GM21786 (cell line): Measurements from ENCODE around the gene NAA11.
"Not testable (repeated sequence)": the region's sequence is repeated elsewhere in the genome, so short reads cannot be mapped to it uniquely, and the experiment has no call there.

ENCODE experiments used
- ATAC-seq: cut with Tn5 transposase; IDR thresholded peaks from one replicate; pipeline ENCODE4 v1.9.1; 2021; ENCODE audit not compliant: unreplicated experiment

The NAA11 gene

GRCh38 chr4:79311279-79311678 is 14.6 kb downstream of the NAA11 start:
- no peak for ATAC-seq

DNA sequence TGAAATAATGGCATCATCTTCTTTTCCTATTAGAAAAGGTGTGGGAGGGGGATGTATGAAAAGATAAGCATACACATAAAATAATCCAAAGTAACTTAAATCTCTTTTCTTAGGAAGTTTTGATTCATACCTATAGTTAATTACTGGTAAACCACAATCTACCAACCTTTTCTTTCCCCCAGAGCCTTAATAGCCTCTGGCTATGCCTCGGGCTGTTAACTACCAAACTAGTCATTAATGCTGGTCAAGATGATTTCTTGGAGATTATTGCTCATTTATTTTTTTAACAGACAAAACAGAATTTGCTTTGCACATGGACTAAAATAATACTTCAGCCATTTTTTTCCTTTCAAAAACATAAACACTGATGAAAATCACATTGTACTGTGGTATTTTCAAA is 16.9 kb downstream of the NAA11 start:
- ATAC-seq: no peak

- no peak for ATAC-seq
Measured at GRCh38 chr4:79308137-79308536, 17.7 kb downstream of the NAA11 start.

- ATAC-seq: no peak
Measured at GRCh38 chr4:79306795-79307194, 19.1 kb downstream of the NAA11 start.

DNA sequence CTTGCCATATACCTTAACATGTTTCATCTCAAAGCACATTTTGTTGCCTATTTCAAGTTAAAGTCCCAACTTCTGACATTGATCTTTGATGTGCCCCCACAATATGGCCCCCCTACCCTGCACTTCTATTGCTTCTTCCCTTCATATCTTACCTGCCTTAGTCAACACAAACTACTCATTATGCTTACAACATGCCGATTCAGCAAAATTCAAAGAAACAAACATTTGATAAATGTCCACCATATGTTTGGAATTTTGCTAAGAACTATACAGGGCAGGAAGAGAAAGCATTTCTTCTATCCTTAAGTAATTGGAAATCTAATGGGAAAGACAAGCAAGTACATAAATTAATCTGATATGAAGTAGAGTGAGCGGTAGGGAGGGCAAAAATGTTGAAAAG is 25.6 kb downstream of the NAA11 start:
- ATAC-seq: no peak

- no peak for ATAC-seq
Measured at GRCh38 chr4:79298484-79298883, 27.4 kb downstream of the NAA11 start.

DNA sequence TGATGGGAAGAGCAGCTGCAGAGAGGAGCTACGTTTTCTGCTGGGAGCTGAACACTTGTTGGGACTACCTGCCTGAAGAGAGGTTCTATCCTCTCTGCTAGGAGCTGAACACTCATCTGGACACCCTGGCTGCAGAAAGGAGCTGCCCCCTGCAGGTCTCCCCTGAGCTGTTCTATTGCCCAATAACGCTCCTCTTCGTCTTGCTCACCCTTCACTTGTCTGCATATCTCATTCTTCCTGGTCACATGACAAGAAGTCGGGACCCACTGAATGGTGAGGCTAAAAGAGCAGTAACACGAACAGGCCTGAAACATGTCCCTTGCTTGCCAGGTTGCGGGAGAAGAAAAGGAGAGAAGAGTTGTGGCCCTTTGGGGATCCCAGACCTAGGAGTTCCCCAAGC is 27.8 kb downstream of the NAA11 start:
- ATAC-seq: no peak

- no peak for ATAC-seq
Measured at GRCh38 chr4:79297479-79297878, 28.4 kb downstream of the NAA11 start.

DNA sequence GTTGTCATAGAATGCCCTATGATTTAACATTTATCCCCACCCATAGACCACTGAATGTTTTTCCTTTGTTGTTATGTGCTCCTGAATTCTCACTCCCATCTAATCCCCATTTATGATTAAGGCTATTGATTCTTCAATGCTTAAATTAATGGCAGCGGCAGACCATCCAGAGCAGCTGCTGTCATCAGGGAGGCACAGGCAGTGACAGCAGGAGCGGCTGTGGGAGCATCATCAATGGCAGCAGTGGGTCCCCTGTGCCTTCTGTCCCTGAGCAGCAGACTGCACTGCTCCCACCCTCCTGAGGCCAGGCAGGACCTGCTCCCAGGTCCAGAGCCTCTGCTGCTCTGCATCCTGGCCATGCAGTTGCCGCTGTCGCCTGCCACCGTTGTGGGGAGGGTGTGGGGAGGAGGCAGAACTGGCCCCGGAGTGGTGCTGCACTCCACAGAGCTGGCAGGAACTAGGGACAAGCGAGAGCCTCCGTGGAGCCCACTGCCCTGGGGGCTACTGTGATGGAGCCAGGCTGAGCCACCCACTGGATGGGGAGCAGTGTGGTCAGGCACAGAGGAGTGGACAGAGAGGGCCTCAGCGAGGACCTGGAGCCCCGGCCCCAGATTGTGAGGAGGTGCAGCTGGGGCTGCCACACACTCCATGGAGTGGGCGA is 29.0 kb downstream of the NAA11 start:
- ATAC-seq: no peak

DNA sequence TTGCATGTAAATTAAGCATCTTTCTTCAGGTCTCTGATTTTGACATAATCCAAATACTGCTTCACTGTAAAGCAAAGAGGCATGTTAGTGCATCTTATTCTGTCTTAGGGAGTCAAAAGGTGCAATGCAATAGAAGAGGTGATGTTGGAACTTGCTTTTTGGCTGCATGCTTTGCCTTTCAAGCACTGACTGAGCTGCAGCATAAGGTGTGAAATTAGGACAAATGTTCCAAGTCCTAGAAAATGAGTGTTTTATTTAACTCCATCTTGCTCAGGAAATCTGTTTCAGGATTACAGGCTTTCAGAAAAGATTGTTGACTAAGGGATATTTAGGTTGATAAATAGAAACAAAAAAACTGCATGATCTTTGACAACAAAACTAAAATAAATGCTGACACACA is 30.8 kb downstream of the NAA11 start:
- ATAC-seq: no peak

- no peak for ATAC-seq
Measured at GRCh38 chr4:79294064-79294463, 31.8 kb downstream of the NAA11 start.

DNA sequence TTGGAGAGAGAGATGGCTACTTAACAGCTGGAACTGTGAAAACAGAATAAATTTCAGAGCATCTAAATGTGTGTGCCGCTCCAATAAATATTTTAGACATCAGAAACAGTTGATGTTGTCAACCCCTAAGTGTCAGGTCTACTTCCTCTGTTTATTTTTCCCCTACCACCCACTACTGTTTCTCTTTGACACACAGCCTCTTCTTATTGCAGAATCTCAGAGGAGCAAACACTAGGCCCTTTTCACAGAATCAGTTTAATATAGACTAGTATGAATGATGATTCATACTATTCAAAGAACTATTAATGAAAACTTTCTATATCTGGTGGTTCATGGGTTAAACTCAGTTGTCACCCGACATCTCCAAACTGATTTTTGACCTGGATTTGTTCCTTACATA is 33.9 kb downstream of the NAA11 start:
- ATAC-seq: no peak

GRCh38 chr4:79290376-79290775 is 35.5 kb downstream of the NAA11 start:
- ATAC-seq: no peak

GRCh38 chr4:79288185-79288584 is 37.7 kb downstream of the NAA11 start:
- ATAC-seq: no peak

DNA sequence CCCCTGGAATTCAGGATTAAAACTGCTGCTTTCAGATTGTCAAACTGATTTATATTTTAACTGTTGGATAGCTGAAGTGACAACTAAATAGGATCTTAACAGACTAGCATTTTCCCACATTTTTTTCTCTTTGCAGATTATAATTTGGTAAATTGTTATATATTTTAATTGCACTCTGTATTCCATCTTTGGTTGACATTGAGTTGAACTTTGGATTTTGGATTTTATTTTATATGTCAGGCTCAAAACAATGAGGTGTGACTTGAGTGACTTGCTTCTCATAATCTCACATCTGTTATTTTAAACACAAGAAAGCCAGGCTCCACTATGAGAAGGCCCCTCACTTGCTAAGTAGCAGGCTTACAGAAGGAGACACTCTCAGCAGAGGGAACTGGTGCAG is 38.1 kb downstream of the NAA11 start:
- no peak for ATAC-seq

GRCh38 chr4:79287076-79287475 is 38.8 kb downstream of the NAA11 start:
- no peak for ATAC-seq

DNA sequence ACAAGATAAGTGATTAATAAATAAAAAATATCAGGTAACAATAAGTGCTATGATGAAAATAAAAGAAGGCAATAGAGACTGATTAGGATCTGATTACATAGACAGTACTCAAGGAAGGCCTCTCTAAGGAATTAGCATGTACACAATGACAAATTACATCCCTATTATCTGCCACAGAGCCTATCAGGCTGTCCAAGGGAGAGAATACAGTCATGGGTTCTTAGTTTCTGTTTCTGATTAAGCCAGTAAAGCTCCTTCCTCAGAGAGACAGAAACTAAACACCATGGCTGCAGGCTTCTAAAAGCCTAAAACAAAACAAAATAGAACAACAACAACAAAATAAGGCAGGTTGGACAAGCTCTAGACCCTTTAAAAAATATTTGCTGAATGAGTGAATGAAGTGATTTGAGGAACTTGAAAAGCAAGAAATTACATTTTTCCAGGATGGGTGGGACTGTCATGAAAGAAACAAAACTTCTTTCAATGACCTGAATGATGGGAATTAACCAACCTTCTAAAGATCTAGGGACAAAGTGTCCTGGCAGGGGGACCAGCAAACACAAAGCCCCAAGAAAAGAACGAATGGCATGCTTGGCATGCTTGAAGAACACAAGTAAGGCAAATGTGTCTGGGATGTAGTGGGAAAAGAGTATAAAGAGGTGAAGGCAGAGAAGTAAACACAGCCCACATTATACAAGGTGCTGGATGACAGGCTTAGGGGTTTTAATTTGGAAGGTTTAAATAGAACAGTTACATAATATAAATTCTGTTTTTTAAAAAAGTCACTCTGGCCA is 44.1 kb downstream of the NAA11 start:
- no peak for ATAC-seq

DNA sequence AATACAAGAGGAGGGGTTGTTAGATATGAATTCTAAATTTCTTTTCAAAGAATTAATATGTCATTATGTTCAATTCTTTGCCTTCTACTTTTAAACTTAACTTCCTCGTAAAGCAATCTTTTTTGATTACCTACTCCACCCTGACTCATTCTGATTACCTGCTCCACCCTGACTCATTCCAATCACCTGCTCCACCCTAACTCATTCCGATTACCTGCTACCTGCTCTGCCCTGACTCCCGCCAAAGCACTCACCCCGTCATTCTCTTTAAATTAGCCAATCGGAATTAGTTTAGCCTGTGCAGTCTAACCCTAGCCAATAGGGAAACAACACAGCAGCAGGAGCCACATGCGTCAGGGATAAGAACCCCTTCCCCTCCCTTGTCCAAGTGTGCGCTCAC is 48.4 kb downstream of the NAA11 start:
- ATAC-seq: not testable (repeated sequence)

DNA sequence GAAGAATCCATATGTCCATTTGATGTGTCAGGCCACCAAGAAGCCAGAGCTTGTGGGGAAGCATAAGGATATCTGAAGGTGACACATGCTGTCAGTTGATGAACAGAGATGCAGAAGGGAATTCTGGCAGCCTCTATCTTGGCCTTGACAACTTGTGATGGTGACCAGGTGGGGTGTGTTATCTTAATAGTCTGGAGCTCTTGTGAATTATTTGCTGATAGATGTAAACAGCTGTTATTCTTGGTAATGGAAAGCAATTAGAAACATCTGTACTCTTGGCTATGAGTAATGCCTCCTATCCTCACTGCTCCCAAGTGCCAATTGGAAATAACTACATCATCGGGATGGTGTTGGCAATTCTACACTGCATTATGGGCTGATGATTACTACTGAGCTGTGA is 51.9 kb downstream of the NAA11 start:
- no peak for ATAC-seq

DNA sequence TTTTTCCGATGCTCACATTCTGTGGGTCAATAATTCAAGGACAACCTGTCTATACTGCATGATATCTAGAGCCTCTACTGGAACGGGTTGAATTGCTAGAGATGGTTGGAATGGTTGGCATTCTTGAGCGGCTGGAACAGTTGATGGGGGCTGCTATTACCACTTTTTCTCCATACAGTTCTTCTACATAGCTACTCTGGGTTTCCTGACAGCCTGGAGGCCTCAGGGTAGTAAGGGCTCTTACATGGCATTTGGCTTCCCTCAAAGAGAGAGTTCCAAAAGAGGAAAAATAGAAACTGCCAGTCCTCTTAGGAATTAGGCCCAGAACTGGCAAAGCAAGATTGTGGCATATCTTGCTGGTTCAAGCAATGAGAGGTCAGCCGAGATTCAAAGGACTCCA is 53.1 kb downstream of the NAA11 start:
- ATAC-seq: no peak

DNA sequence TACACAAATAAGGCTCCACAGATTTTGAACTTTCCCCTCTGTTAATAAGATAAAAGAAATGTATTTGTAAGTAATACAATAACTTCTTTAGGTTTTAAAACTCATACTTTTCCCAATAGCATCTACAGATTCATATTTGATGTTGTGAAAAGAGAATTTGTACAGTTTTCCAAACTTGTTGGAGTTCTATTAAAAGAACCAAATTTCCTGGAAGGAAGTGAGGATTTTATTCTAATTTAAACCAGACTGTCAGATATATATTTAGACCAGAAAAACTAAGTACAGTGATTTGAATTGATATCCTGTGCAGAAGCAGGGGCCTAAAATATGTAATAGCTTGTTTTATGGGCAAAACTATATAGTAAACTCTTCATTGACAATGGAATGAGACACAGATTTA is 53.7 kb downstream of the NAA11 start:
- no peak for ATAC-seq

DNA sequence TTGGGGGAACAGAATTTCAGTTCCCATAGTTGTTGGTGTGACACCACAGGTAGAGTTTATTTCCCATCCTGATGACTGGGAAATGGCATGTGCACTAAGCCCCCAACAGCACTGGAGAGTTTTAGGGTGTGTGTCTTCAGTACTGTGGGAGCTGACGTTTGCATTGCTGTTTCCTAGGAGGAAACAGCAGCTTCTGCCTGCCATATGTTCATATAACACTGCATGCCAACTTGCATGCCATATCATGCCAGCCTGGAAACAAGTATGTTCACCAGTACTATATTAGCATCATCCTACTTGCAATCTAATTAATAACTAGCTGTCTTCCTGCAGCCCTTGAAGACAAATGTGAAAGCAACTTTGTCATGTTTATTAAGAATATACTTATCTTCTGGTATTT is 58.2 kb downstream of the NAA11 start:
- ATAC-seq: no peak
